MV-4-11 (cell line): ENCODE results near the gene NOTCH3.

Experiments
- DNase-seq: peaks from one replicate; lab custom pipeline; 2025; lab: John Stamatoyannopoulos, UW

NOTCH3 gene

DNA sequence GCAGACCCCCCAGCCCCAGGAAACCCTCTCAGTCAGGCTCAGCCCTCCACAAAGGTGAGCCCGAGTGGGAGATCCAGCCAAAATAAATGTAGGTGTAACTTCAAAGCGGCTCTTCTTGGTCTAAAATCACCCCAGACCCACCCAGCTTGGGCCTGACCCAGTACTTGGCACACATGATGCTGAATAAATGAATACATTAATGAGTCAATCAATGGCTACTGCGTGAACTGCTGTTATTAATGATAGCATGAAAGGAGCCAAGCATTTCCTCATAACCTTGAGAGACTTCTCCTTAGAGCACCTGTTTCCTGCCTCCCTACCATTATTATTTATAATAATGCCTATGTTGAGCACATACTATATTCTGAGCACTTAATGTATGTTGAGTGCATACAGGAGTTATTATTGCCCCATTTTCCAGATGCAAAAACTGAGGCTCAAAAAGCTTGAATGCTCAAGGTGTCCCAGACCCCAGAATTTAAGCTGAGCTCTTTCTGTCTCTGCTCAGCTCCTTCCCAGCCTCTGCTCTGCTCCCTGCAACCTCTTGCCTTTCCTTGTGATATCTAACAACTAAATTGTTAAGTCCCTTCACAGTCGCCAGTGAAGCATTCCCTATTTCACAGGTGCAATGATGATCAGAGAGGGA is 4.3 kb downstream of the NOTCH3 start:
- DNase-seq: no peak

DNA sequence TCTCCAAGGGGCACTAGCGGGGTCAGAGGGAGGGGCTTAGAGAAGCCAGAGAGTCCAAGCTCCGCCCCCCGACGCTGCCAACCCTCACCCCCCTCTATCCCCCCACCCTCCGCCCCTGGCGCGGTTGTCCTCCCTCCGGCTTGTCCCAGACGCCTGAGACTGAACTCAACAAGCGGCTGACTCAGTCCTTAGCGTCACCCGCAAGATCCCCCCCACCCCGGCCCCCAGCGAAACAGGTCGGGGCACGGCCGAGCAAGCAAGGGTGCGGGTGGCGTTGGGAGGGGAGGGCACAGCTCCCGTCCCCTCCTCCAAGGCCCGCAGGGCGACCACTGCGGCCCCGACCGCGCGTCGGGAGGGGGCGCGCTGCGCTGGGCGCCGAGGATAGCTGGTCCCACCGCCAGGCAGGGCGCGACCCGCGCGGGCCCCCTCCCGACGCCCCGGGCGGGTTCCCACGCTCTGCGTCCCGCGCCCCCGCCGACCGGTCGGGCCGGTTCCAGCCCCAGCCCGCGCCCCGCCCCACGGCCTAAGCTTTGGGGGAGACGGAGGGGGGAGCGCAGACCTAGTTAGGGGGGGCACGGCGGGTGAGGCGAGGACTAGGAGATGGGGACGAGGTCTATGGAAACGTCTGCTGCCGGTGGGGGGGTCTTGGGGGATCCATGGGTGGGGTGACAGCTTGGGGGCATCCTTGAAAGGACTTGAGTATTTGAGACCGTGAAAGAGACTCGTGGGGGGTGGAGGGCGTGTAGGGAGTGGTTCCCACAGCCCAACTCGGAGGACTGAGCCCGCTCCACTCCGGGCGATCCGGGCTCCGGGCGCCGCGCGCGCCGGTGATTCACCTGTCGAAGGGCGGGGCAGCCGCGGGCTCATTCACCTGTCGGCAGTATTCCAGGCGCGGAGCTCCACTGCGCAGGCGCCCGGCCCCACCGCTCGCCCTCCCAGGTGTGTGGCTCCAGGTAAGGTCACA is 5.1 kb downstream of the NOTCH3 start:
- peak; percentile 37 for DNase-seq

- DNase-seq: peak; percentile 60
Observed at GRCh38 chr19:15194938-15195337, 5.9 kb downstream of the NOTCH3 start.

- no peak for DNase-seq
Observed at GRCh38 chr19:15191982-15192381, 8.8 kb downstream of the NOTCH3 start.

GRCh38 chr19:15191514-15191913 is 9.3 kb downstream of the NOTCH3 start:
- no peak for DNase-seq

DNA sequence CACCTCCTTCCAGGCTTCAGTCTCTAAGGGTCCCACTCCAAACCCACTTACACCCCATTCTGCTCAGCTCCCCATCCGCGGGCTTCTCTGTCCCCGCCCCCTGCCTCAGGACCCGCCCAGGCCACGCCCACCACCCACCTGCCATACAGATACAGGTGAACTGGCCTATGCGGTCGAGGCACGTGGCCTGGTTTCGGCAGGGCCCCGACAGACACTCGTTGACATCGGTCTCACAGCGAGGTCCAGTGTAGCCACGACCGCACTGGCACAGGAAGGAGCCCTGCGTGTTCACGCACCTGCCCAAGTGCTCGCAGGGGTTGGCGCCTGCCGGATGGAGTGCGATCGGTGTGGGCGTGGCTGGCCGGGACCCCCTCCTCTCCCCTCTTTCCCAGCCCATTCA is 11.9 kb downstream of the NOTCH3 start:
- no peak for DNase-seq

GRCh38 chr19:15187026-15188007 is 13.5 kb downstream of the NOTCH3 start:
- DNase-seq: no peak

DNA sequence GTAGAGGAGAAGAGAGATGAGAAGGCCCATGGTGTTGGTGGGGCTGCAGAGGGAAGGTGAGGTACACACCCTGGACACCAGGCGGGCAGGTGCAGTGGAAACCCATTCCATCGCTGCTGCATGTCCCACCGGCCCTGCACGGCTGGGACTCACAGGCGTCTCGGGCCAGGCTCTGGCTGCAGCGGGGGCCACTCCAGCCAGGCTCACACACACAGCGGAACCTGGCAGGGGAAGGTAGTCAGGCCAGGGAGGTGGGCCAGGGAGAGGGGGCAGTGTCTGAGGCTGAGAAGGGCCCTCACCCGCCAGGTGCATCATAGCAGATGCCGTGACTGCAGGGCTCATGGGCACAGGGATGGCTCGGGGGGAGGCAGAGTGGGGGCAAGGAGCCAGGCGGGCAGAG is 15.6 kb downstream of the NOTCH3 start:
- DNase-seq: no peak

DNA sequence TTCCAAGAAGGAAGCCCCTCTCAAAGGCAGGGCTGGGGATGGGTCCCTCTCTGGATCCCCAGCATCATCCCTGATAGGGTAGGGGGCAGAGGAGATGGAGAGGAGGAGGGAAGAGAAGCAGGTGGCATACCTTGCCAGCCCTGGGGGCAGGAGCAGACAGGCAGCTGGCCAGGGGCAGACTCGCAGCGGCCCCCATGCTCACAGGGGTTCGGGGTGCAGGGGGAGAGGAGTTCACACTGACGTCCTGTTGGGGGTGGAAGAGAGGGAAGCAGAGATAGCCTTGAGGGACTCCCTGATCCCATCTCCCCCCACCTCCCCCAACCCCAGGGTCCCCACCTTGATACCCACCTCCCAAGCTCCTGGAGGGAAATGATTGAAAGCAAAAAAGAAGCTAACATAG is 16.0 kb downstream of the NOTCH3 start:
- DNase-seq: no peak

DNA sequence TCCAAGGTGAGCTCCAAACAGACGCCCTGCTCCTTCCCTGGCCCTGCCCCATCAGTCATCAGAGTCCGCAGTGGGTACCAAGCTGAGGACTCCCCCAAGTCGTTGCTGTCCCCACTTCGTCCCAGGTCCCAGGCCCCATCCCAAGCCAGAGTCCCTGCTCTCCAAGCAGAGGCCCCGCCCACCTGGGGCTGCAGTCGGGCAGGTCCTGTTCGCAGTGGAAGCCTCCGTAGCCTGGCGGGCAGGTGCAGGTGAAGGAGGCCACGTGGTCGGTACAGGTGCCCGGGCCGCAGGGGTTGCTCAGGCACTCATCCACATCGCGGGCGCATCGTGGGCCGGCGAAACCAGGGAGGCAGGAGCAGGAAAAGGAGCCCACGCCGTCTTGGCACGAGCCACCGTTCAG is 19.4 kb downstream of the NOTCH3 start:
- DNase-seq: no peak

DNA sequence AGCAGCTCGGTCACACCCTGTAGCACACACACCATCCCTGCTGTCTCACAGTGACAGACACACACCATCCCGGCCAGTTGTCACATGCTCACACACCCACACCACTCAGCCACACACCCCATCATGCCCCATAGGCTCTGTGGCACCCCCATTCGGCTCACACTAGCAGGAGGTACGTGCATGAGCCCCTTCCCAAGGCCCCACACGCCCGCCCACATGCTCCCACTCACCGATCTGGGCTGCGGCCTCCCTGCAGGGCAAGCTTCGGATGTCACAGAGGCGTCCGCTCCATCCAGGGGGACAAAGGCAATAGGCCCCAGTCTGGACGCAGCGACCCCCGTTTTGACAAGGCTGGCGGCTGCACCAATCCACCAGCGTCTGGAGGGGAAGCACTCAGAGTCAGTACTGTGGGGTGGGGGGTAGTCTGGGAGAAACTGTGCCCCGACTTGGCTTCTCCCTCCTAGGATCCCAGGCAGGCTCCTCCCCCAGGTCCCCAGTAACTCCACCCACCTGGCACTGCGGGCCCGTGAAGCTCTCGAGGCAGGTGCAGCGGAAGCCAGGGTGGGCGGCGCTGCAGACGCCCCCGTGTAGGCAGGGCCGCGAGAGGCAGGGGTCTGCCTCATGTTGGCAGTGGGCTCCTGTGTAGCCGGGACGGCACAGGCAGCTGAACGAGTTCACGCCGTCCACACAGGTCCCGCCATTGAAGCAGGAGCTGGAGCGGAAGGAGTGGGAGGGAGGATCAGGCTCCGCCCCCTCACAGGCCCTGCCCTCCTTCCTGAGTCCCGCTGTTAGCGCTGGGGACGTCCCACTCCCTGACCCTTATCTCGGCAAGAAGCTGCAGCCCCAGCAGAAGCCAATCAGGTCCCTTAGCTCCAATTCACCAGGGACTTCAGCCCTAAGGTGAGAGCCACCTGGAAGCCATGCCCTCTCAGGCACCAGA is 20.1 kb downstream of the NOTCH3 start:
- no peak for DNase-seq

GRCh38 chr19:15178629-15179308 is 22.0 kb downstream of the NOTCH3 start:
- DNase-seq: no peak

DNA sequence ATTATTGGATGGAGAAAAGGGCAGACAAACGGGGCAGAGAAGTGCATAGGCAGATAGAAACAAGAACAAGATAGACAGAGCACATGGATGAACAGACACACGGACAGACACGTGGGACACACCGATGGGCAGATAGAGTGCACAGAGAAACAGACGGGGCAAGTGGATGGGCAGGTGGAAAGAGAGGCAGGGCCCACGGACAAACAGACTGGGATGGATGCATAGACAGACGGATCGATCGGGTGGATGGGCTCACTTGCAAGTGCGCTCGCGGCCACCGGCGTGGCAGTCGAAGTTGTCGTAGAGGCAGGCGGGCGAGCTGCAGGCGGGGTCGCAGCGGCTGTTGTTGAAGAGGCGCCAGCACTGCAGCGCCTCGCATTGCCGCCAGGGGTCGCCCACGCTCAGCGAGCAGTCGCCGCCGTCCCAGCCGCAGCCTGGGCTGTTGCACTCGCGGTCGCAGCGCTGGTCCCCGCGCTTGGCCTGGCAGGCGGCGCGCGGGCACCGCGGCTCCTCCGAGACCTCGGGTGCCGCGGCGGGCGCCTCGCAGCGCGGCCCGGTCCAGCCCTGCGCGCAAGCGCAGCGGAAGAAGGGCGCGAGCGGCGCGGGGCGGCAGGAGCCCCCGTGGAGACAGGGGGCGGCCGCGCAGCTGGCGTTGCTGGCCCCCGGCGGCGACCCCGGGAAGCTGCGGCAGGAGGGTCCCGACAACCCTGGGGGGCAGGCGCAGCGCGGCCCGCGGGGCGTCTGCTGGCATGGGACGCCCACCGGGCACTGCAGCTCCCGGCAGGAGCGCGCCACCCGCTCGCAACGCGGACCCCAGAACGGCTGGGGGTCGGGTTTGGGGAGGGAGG is 23.3 kb downstream of the NOTCH3 start:
- peak; percentile 77 for DNase-seq

DNA sequence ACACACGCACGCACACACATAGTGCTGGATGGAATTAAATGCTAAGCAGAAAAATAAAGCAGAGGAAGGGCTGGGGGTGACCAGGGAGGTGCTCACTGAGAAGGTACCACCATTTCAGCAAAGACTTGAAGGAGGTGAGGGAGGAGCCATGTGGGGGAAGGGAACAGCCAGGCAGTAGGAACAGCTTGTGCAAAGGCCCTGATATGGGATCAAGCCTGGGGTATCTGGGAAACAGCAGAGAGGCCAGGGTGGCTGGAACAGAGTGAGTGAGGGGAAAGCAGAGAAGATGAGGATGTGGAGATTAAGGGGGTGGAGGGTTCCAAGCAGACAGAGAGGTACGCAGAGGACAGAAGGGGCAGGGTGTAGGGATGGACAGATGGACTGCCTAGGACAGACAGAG is 25.2 kb downstream of the NOTCH3 start:
- no peak for DNase-seq

DNA sequence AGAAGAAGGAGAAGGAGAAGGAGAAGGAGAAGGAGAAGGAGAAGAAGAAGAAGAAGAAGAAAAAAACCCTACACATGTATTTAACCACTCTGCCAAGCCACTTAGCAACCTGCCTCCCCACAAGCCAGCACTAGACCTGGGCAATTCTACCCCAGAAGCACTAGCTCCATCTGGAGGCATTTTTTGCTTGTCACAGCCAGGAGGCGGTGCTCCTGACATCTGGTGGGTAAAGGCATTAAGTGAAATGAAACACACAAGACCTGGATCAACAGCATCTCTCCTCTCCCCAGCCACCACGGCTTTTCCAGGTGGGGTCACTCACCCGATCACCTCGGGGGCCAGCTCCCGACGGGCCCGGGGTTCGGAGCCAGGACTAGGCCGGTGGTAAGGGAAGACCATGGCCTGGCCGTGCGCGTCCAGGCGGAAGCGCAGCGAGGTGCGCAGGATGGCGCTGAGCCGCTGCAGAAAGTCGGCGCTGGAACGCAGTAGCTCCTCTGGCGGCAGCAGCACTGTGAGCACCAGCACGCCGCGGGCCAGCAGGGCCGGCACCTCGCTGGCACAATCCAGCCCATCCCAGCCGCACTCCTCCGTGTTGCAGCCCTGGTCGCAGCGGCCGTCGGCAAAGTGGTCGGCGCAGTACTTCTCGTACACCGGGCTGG is 26.9 kb downstream of the NOTCH3 start:
- peak; percentile 76 for DNase-seq

DNA sequence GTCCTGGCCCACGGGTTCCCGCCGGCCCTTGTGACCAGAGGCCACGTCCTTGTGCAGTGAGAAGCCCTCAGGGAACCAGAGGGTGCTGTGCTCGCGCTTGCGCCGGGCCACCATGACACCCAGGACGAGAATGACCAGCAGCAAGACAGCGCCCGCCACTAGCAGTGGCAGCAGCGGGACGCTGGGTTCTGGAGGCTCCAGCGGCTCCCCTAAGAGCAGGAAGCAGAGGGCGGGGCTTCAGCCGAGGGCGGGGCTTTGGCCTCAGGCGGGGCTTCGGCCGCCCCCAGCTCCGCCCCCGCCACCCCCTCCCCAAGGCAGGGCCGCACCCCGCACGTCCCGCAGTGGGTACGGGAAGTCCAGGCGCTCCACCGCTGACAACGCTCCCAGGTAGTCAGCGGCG is 30.4 kb downstream of the NOTCH3 start:
- DNase-seq: no peak

DNA sequence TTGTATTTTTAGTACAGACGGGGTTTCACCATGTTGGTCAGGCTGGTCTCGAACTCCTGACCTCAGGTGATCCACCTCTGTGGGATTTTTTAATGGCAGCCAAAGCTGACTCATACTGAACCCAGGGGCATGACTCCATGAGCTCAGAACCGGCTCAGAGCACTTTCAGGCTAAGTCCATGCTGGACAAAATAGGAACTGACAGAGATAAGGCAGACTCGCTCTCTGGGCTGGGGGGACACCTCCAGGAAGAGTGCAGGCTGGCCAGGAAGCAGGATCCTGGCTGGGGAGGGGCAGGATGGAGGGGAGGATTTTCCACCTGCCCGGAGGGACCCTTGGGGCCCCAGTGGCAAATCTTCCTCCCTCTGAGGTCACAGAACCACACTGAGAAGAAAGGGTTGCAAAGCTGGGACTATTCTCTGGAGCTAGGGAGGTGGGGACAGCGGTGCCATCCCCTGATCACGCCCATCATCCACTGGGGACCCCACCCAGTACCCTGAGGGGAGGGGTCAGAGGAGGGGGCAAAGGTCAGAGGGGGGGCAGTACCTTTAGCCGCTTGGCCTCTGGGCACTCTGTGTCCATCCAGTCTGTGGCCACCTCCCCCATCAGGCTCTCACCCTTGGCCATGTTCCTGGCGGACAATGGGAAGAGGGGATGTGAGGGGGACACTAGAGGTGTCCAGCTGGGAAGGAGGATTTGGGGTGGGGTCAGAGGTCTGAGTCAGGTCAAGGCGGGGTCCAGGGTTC is 31.1 kb downstream of the NOTCH3 start:
- DNase-seq: no peak

GRCh38 chr19:15166700-15167099 is 34.1 kb downstream of the NOTCH3 start:
- DNase-seq: no peak
